NT2/D1 (cell line): Measurements from ENCODE around the gene COL23A1.

Source experiments
- YY1 ChIP-seq: IDR thresholded peaks from 2 replicates; pipeline ENCODE4 v1.6.1; 2011; ENCODE audit not compliant: insufficient read length, insufficient read depth
- ZNF274 ChIP-seq: IDR thresholded peaks from 2 replicates; pipeline ENCODE4 v1.6.1; 2011; ENCODE audit warnings: mild to moderate bottlenecking, low read depth, low read length

DNA sequence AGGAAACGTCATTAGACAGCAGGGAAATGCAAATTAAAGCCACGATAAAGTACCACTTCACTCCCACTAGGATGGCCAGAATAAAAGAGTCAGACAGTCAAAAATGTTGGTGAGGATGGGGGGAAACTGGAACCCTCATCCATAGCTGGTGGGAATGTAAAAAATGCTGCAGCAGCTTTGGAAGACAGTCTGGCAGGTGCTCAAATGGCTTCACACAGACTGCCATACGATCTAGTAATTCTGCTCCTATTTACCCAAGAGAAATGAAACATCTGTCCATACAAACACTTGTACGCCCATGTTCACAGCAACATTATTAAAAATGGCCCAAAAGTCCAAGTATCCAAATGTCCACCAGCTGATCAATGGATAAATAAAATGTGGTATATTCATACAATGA, 198.7 kb downstream of the COL23A1 start:
- no peak for TF ChIP-seq ZNF274
- no peak for TF ChIP-seq YY1
